Hematopoietic multipotent progenitor cell (in vitro differentiated cells): ENCODE data around the gene STON1. TPM values are rescaled to one million over a fixed set of nuclear protein-coding genes. Genes with fewer than 3 reads are reported as not detected.
"Not testable (repeated sequence)": the region's sequence is repeated elsewhere in the genome, so short reads cannot be mapped to it uniquely, and the experiment has no call there.

ENCODE experiments used
- DNase-seq, 3 donors: peaks; one replicate each; pipeline ENCODE4 v3.0.0-alpha.2; 2011 to 2015; ENCODE audit warnings: low read depth in 2 of 3, low spot score in 2 of 3
- total RNA-seq: library from RNA; depleted of rRNA; stranded (reverse); fragments of >200 nt; gene quantifications from one replicate; pipeline ENCODE4 v1.2.3, GENCODE V29; 2012

Gene STON1
- total RNA-seq, 1 donor, result 3.5 TPM

GRCh38 chr2:48527226-48527885, 2.6 kb upstream of the STON1 start:
- no peak for DNase-seq

- no peak for DNase-seq
These were observed 1.5 kb upstream of the STON1 start for GRCh38 chr2:48528431-48528830.

- no peak for DNase-seq
These were observed 760 bp upstream of the STON1 start for GRCh38 chr2:48529194-48529593.

- DNase-seq, result no peak
These were observed 300 bp upstream of the STON1 start for GRCh38 chr2:48529676-48530032.

- peak in 2 of 3 donors; percentile 17 to 62 for DNase-seq
These were observed 1.2 kb downstream of the STON1 start for GRCh38 chr2:48531141-48531648.

- DNase-seq, result no peak
These were observed 2.2 kb downstream of the STON1 start for GRCh38 chr2:48532174-48532573.

- DNase-seq, result no peak
These were observed 2.9 kb downstream of the STON1 start for GRCh38 chr2:48532824-48533223.

- no peak for DNase-seq
These were observed 4.8 kb downstream of the STON1 start for GRCh38 chr2:48534781-48535180.

GRCh38 chr2:48540237-48540935, 10.4 kb downstream of the STON1 start:
- no peak for DNase-seq

GRCh38 chr2:48541666-48542389, 11.9 kb downstream of the STON1 start:
- DNase-seq, result no peak

- no peak for DNase-seq
These were observed 13.9 kb downstream of the STON1 start for GRCh38 chr2:48543895-48544294.

GRCh38 chr2:48545244-48545643, 15.3 kb downstream of the STON1 start:
- no peak for DNase-seq

GRCh38 chr2:48548840-48549239, 18.9 kb downstream of the STON1 start:
- no peak for DNase-seq

GRCh38 chr2:48549972-48550371, 20.0 kb downstream of the STON1 start:
- DNase-seq, result no peak

- no peak for DNase-seq
These were observed 21.6 kb downstream of the STON1 start for GRCh38 chr2:48551548-48551947.

GRCh38 chr2:48555071-48555470, 25.1 kb downstream of the STON1 start:
- DNase-seq, result not testable (repeated sequence)

- no peak for DNase-seq
These were observed 28.5 kb downstream of the STON1 start for GRCh38 chr2:48558456-48558855.

GRCh38 chr2:48560546-48561209, 30.7 kb downstream of the STON1 start:
- DNase-seq, result no peak

GRCh38 chr2:48562281-48562680, 32.3 kb downstream of the STON1 start:
- no peak for DNase-seq

GRCh38 chr2:48566592-48567310, 36.8 kb downstream of the STON1 start:
- DNase-seq, result no peak
